Karpas-422 (cell line): ENCODE measurements around the gene NONO. TPM values are rescaled to one million over a fixed set of nuclear protein-coding genes. Genes with fewer than 3 reads are reported as not detected.

Experiments used
- DNase-seq: peaks from one replicate; pipeline ENCODE4 v3.0.0-alpha.2; 2015
- H2AFZ ChIP-seq: fragments of 200-600 bp; sonication (generic); 2 replicates; pipeline ENCODE4 v1.6.1; 2014; ENCODE audit warnings: antibody characterized with exemption, low read length, mixed read lengths
- H3K27ac ChIP-seq: fragments of 200-600 bp; sonication (generic); 2 replicates; pipeline ENCODE4 v1.5.1; 2014; ENCODE audit warnings: mild to moderate bottlenecking, low read length, moderate library complexity
- H3K27me3 ChIP-seq: fragments of 200-600 bp; sonication (generic); 2 replicates; pipeline ENCODE4 v1.6.1; 2014; ENCODE audit warnings: low read length, mixed read lengths
- H3K36me3 ChIP-seq: fragments of 200-600 bp; sonication (generic); 2 replicates; pipeline ENCODE4 v1.6.1; 2014; ENCODE audit warnings: low read length, mixed read lengths; ENCODE audit not compliant: insufficient read depth
- H3K4me1 ChIP-seq: fragments of 200-600 bp; sonication (generic); 2 replicates; pipeline ENCODE4 v1.6.1; 2014; ENCODE audit warnings: mild to moderate bottlenecking, low read length, mixed read lengths
- H3K4me2 ChIP-seq: fragments of 200-600 bp; sonication (generic); 2 replicates; pipeline ENCODE4 v1.6.1; 2014; ENCODE audit warnings: low read length, low read depth, mild to moderate bottlenecking; ENCODE audit not compliant: poor library complexity, severe bottlenecking
- H3K4me3 ChIP-seq: fragments of 200-600 bp; sonication (generic); 2 replicates; pipeline ENCODE4 v1.5.1; 2014; ENCODE audit warnings: mild to moderate bottlenecking, antibody characterized with exemption, low read length, mixed read lengths
- H3K79me2 ChIP-seq: fragments of 200-600 bp; sonication (generic); 2 replicates; pipeline ENCODE4 v1.6.1; 2014; ENCODE audit warnings: mild to moderate bottlenecking, low read length, mixed read lengths
- H3K9ac ChIP-seq: fragments of 200-600 bp; sonication (generic); 2 replicates; pipeline ENCODE4 v1.6.0; 2014; ENCODE audit warnings: low read length
- H3K9me2 ChIP-seq: fragments of 200-600 bp; sonication (generic), shearing (Covaris generic); replicated peaks from 2 replicates; pipeline ENCODE4 v1.6.0; 2014; ENCODE audit warnings: mild to moderate bottlenecking, low read length, moderate library complexity; ENCODE audit not compliant: insufficient read depth
- H3K9me3 ChIP-seq: fragments of 300-700, 200-600 bp; sonication (generic); 2 replicates; pipeline ENCODE4 v1.6.1; 2014; ENCODE audit warnings: low read length, mixed read lengths
- H4K20me1 ChIP-seq: fragments of 200-600 bp; sonication (generic); 2 replicates; pipeline ENCODE4 v1.6.1; 2014; ENCODE audit warnings: mild to moderate bottlenecking, antibody characterized with exemption, low read length, low read depth; ENCODE audit not compliant: insufficient read depth
- total RNA-seq: library from RNA; depleted of rRNA; stranded (reverse); fragments of >200 nt; shearing (Covaris generic); gene quantifications from 2 replicates; pipeline ENCODE4 v1.2.3, GENCODE V29; 2014; ENCODE audit warnings: low replicate concordance; rRNA removed

NONO gene
- 335 and 360 TPM in 2 replicates for total RNA-seq

GRCh38 chrX:71283403-71284143, at the start of gene NONO:
Gene NONO, plus strand, starts transcription at chrX:71283635. Its CDS starts 7,003 bp downstream, at chrX:71290638.
- Histone ChIP-seq H3K4me3 (peak within 1 kb of the TSS; percentile 89), H3K4me2 (peak within 1 kb of the TSS; percentile 89), H3K9me2 (no peaks in the 10 kb centered on the region), H2AFZ (peak within 1 kb of the TSS; percentile 61; the same call in 1 of the 2 replicates), H3K9me3 (no peaks in the 10 kb centered on the region), H3K27me3 (no peaks in the 10 kb centered on the region), H3K9ac (peak within 1 kb of the TSS; percentile 94), H3K4me1 (peaks cover 23% of the 10 kb centered on the region), H4K20me1 (peaks cover 5% of the 10 kb centered on the region; the same call in 1 of the 2 replicates), H3K36me3 (peaks cover 13% of the 10 kb centered on the region; the same call in 1 of the 2 replicates), H3K27ac (peak within 1 kb of the TSS; percentile 88), H3K79me2 (peaks cover 48% of the 10 kb centered on the region)
- peak; percentile 99 for DNase-seq

DNA sequence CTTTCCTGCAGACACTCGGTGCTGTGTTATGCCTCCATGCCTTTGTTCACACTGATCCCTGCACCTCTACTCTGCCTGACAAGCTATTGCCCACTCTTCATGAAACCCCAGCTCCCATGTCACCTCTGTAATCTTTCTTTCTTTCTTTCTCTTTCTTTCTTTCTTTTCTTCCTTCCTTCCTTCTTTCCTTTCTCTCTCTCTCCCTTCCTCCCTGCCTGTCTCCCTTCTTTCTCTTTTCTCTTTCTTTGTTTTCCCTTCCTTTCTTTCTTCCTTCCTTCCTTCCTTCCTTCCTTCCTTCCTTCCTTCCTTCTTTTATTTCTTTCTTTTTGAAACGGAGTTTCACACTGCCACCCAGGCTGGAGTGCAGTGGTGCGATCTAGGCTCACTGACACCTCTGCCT, 48.0 kb upstream of the NONO start:
- no peaks in the 10 kb centered on the region for H3K36me3 ChIP-seq
- H3K79me2 ChIP-seq = no peaks in the 10 kb centered on the region
- H3K4me2 ChIP-seq = no peak overlapping the region
- H3K9ac ChIP-seq = no peak overlapping the region
- no peaks in the 10 kb centered on the region for H3K9me2 ChIP-seq
- no peaks in the 10 kb centered on the region for H3K4me1 ChIP-seq
- no peak overlapping the region for H3K27ac ChIP-seq
- no peak for DNase-seq
- no peak overlapping the region for H3K4me3 ChIP-seq
- H2AFZ ChIP-seq = no peak overlapping the region
- H3K9me3 ChIP-seq = no peaks in the 10 kb centered on the region
- no peaks in the 10 kb centered on the region for H3K27me3 ChIP-seq
- no peaks in the 10 kb centered on the region for H4K20me1 ChIP-seq

GRCh38 chrX:71236836-71237235, 46.6 kb upstream of the NONO start:
- Histone ChIP-seq H3K27ac (no peak overlapping the region), H3K4me3 (no peak overlapping the region), H3K4me1 (no peaks in the 10 kb centered on the region), H3K4me2 (no peak overlapping the region), H2AFZ (no peak overlapping the region), H3K36me3 (no peaks in the 10 kb centered on the region), H3K9ac (no peak overlapping the region), H3K27me3 (no peaks in the 10 kb centered on the region), H3K79me2 (no peaks in the 10 kb centered on the region), H3K9me2 (no peaks in the 10 kb centered on the region), H3K9me3 (no peaks in the 10 kb centered on the region), H4K20me1 (no peaks in the 10 kb centered on the region)
- DNase-seq = no peak

GRCh38 chrX:71239781-71240180, 43.7 kb upstream of the NONO start:
- Histone ChIP-seq H2AFZ (no peak overlapping the region), H3K4me3 (no peak overlapping the region), H3K9ac (no peak overlapping the region), H3K4me1 (no peaks in the 10 kb centered on the region), H3K9me2 (no peaks in the 10 kb centered on the region), H3K4me2 (no peak overlapping the region), H3K27me3 (no peaks in the 10 kb centered on the region), H3K27ac (no peak overlapping the region), H3K9me3 (no peaks in the 10 kb centered on the region), H4K20me1 (no peaks in the 10 kb centered on the region), H3K79me2 (no peaks in the 10 kb centered on the region), H3K36me3 (no peaks in the 10 kb centered on the region)
- DNase-seq = no peak

GRCh38 chrX:71241301-71241700, 42.1 kb upstream of the NONO start:
- H2AFZ ChIP-seq = no peak overlapping the region
- H3K9me2 ChIP-seq = no peaks in the 10 kb centered on the region
- H4K20me1 ChIP-seq = no peaks in the 10 kb centered on the region
- no peak overlapping the region for H3K9ac ChIP-seq
- H3K4me2 ChIP-seq = no peak overlapping the region
- no peak overlapping the region for H3K4me3 ChIP-seq
- H3K79me2 ChIP-seq = no peaks in the 10 kb centered on the region
- H3K27ac ChIP-seq = no peak overlapping the region
- no peaks in the 10 kb centered on the region for H3K9me3 ChIP-seq
- H3K36me3 ChIP-seq = no peaks in the 10 kb centered on the region
- H3K4me1 ChIP-seq = no peaks in the 10 kb centered on the region
- no peak for DNase-seq
- no peaks in the 10 kb centered on the region for H3K27me3 ChIP-seq

DNA sequence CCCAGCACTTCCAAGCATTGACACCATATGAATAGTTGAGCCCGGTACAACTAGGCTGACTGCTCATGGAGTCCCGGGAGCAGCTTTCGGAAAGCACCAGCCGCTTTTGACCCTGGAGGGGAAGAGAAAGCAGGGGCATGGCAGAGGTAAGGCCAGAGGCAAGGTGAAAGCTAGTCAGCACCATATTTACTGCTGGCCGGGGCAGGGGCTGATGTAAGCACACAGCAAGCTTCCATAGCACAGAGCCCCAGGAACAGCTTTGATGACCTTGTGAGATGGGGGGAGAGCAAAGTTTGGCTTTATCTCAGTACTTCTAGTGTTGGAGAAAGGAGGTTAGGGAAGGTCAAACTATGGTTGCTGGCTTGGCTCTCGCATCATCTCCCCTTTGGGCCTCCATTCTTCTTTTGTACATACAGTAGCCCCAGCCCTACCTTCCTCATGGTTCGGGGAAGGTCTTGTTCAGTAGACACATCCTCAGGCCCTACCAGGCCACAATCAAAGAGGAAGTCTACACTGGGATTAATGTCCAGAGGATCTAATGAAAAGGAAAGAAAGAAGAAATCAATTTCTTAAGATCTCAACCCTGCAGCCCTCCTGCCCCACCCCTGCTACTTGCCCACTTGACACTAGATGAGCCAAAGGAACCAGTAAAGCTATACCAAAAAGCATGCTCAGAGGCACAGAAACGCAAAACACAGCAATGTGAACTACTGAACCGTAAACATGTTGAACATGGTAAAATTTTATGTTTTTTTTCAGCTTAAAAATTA, 38.9 kb upstream of the NONO start:
- Histone ChIP-seq H3K4me3 (no peak overlapping the region), H3K79me2 (no peaks in the 10 kb centered on the region), H3K27me3 (no peaks in the 10 kb centered on the region), H3K4me2 (no peak overlapping the region), H3K9me3 (no peaks in the 10 kb centered on the region), H2AFZ (no peak overlapping the region), H3K27ac (no peak overlapping the region), H4K20me1 (no peaks in the 10 kb centered on the region), H3K9me2 (no peaks in the 10 kb centered on the region), H3K36me3 (no peaks in the 10 kb centered on the region), H3K4me1 (no peaks in the 10 kb centered on the region), H3K9ac (no peak overlapping the region)
- no peak for DNase-seq

DNA sequence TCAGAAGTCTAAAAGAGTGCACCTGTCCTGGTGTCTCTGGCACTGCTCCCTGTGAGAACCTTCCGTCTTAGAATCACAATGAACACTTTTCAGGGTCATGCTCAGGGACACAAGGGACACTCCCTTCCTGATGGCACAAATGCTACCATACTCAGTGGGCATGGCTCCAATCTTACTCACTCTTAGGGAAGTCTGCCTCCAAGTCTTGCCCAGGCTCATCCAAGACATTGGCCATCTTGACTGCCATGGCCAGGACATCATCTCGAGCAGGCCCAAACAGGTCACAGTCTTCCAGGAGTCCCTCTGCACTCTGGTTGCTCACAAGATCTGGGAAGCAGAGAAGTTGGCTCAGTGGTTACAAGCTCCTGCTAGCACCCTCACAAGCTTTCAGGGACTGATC, 38.3 kb upstream of the NONO start:
- H4K20me1 ChIP-seq = no peaks in the 10 kb centered on the region
- no peaks in the 10 kb centered on the region for H3K36me3 ChIP-seq
- no peaks in the 10 kb centered on the region for H3K9me3 ChIP-seq
- H3K27me3 ChIP-seq = no peaks in the 10 kb centered on the region
- no peak for DNase-seq
- no peaks in the 10 kb centered on the region for H3K4me1 ChIP-seq
- no peak overlapping the region for H3K9ac ChIP-seq
- H2AFZ ChIP-seq = no peak overlapping the region
- H3K9me2 ChIP-seq = no peaks in the 10 kb centered on the region
- no peaks in the 10 kb centered on the region for H3K79me2 ChIP-seq
- H3K4me2 ChIP-seq = no peak overlapping the region
- H3K27ac ChIP-seq = no peak overlapping the region
- no peak overlapping the region for H3K4me3 ChIP-seq

GRCh38 chrX:71250841-71251240, 32.6 kb upstream of the NONO start:
- DNase-seq = no peak
- H3K9ac ChIP-seq = no peak overlapping the region
- H2AFZ ChIP-seq = no peak overlapping the region
- H3K4me3 ChIP-seq = no peak overlapping the region
- H4K20me1 ChIP-seq = no peaks in the 10 kb centered on the region
- no peaks in the 10 kb centered on the region for H3K36me3 ChIP-seq
- H3K9me2 ChIP-seq = no peaks in the 10 kb centered on the region
- H3K27ac ChIP-seq = no peak overlapping the region
- no peaks in the 10 kb centered on the region for H3K27me3 ChIP-seq
- peaks cover 17% of the 10 kb centered on the region for H3K4me1 ChIP-seq
- H3K9me3 ChIP-seq = no peaks in the 10 kb centered on the region
- H3K79me2 ChIP-seq = peaks cover 16% of the 10 kb centered on the region
- H3K4me2 ChIP-seq = no peak overlapping the region
